A673 (cell line): ENCODE data around the gene SMOC1. TPM values are rescaled to one million over a fixed set of nuclear protein-coding genes. Genes with fewer than 3 reads are reported as not detected.

Experiments
- BruUV-seq: library from RNA; stranded (reverse); fragments of 400-500 nt; replicated peaks from 2 replicates; lab custom pipeline; 2021; lab: Mats Ljungman, UMichigan
- CTCF ChIA-PET: fragments of 300-600 bp; sonication (Branson Sonifier 250); formaldehyde crosslinking; loops from one replicate; lab custom pipeline; 2022; ENCODE audit warnings: antibody characterized with exemption; lab: Charles Lee
- POLR2A ChIA-PET: fragments of 300-600 bp; sonication (Branson Sonifier 250); formaldehyde crosslinking; loops from one replicate; lab custom pipeline; 2022; ENCODE audit warnings: antibody characterized with exemption; ENCODE audit not compliant: low non-redundant PET; lab: Charles Lee
- DNase-seq: peaks from one replicate; pipeline ENCODE4 v3.0.0-alpha.2; 2015; ENCODE audit warnings: low spot score
- H3K27ac ChIP-seq: fragments of 200-600 bp; sonication (generic); 2 replicates; pipeline ENCODE4 v1.5.1; 2016; ENCODE audit warnings: mixed run types, low read depth, mild to moderate bottlenecking, mixed read lengths, antibody characterized with exemption, low read length; ENCODE audit not compliant: poor library complexity, severe bottlenecking
- H3K27me3 ChIP-seq: fragments of 200-600 bp; sonication (generic); replicated peaks from 2 replicates; pipeline ENCODE4 v1.6.1; 2017; ENCODE audit warnings: mixed run types, low read depth, mild to moderate bottlenecking, mixed read lengths, antibody characterized with exemption, low read length; ENCODE audit not compliant: insufficient read depth, poor library complexity
- H3K36me3 ChIP-seq: fragments of 200-600 bp; sonication (generic); 2 replicates; pipeline ENCODE4 v1.6.1; 2016; ENCODE audit warnings: mixed run types, mild to moderate bottlenecking, mixed read lengths, antibody characterized with exemption, low read length; ENCODE audit not compliant: insufficient read depth, poor library complexity, severe bottlenecking
- H3K4me1 ChIP-seq: fragments of 200-600 bp; sonication (generic); 2 replicates; pipeline ENCODE4 v1.6.1; 2017; ENCODE audit warnings: mixed run types, mild to moderate bottlenecking, mixed read lengths, antibody characterized with exemption, low read length; ENCODE audit not compliant: insufficient read depth, poor library complexity, severe bottlenecking
- H3K4me3 ChIP-seq: fragments of 200-600 bp; sonication (generic); 2 replicates; pipeline ENCODE4 v1.5.1; 2016; ENCODE audit warnings: low read depth, mixed run types, mild to moderate bottlenecking, mixed read lengths, low read length; ENCODE audit not compliant: poor library complexity, severe bottlenecking
- H3K9me3 ChIP-seq: fragments of 200-600 bp; sonication (generic); 2 replicates; pipeline ENCODE4 v1.6.1; 2016; ENCODE audit warnings: mixed run types, low read depth, mild to moderate bottlenecking, mixed read lengths, antibody characterized with exemption, low read length; ENCODE audit not compliant: poor library complexity, severe bottlenecking
- CTCF ChIP-seq: fragments of 300-800, 200-600 bp; sonication (generic); conservative IDR thresholded peaks from 2 replicates; pipeline ENCODE4 v1.5.1; 2017; ENCODE audit warnings: low read depth, mild to moderate bottlenecking, antibody characterized with exemption, low read length, moderate library complexity, mixed read lengths
- EZH2 ChIP-seq: fragments of 200-600 bp; sonication (generic); IDR thresholded peaks from 2 replicates; pipeline ENCODE4 v1.6.1; 2017; ENCODE audit warnings: borderline replicate concordance, low read depth, mild to moderate bottlenecking, mixed read lengths, antibody characterized with exemption, low read length; ENCODE audit not compliant: poor library complexity, severe bottlenecking
- intact Hi-C: fragments of 100-400 bp; cut with micrococcal nuclease; formaldehyde crosslinking; loops from one replicate; pipeline ENCODE4 v1.10.0; 2022; ENCODE audit not compliant: unreplicated experiment
- total RNA-seq: library from RNA; stranded (reverse); gene quantifications from 2 replicates; pipeline ENCODE4 v1.2.3, GENCODE V29; 2021

Gene SMOC1
- total RNA-seq, 1 experiment from 2014 or later, result not detected

GRCh38 chr14:70009961-70010360 lies 130.7 kb downstream of the SMOC1 start:
- no TSS peak for BruUV-seq
- ChIA-PET CTCF (no interaction called here), POLR2A (no interaction called here)
- no peaks in the 10 kb centered on the region for H3K4me1 ChIP-seq
- no peak for DNase-seq
- H3K27me3 ChIP-seq, result peaks cover 3% of the 10 kb centered on the region
- H3K27ac ChIP-seq, result no peak overlapping the region
- intact Hi-C loops, result loop anchor here (5.0 kb wide), 1 partner anchor 193 kb away; no protein-coding TSS in a partner anchor
- H3K36me3 ChIP-seq, result no peaks in the 10 kb centered on the region
- no peaks in the 10 kb centered on the region for H3K9me3 ChIP-seq
- TF ChIP-seq CTCF, result no peak
- no peak for TF ChIP-seq EZH2
- no peak overlapping the region for H3K4me3 ChIP-seq

GRCh38 chr14:70011098-70011497 lies 131.9 kb downstream of the SMOC1 start:
- ChIA-PET POLR2A (no interaction called here), CTCF (interaction anchor here (0.6 kb wide), 1 partner anchor 179 kb away, joined by 5 read pairs; no protein-coding TSS in a partner anchor)
- Histone ChIP-seq H3K27ac (no peak overlapping the region), H3K4me1 (no peaks in the 10 kb centered on the region), H3K36me3 (no peaks in the 10 kb centered on the region), H3K4me3 (no peak overlapping the region), H3K27me3 (peaks cover 3% of the 10 kb centered on the region), H3K9me3 (no peaks in the 10 kb centered on the region)
- intact Hi-C loops, result loop anchor here (5.0 kb wide), 1 partner anchor 194 kb away; no protein-coding TSS in a partner anchor
- no TSS peak for BruUV-seq
- DNase-seq, result no peak
- TF ChIP-seq EZH2, result no peak
- no peak for TF ChIP-seq CTCF

DNA sequence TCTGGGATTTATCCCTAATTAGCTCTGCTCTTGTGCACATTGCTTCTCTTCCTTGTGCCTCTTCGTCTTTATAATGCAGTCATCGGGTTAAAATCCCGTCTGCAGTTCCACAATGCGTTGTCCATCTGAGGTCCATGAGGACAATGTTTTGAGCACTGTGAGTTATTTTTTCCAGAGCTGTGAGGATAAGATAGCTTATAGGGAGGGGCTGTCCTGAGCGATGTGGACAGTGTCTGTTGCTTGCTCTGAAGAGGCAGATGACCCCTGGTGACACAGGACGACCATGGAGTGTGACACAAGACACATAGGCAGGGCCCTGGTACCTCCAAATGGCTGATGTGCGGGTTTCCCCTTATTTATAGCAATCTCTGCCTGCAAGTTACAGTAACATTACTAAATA lies 132.5 kb downstream of the SMOC1 start:
- no peaks in the 10 kb centered on the region for H3K36me3 ChIP-seq
- H3K4me3 ChIP-seq, result no peak overlapping the region
- no peak for TF ChIP-seq CTCF
- no peak for TF ChIP-seq EZH2
- no peaks in the 10 kb centered on the region for H3K9me3 ChIP-seq
- POLR2A ChIA-PET, result interaction anchor here (0.6 kb wide), 1 partner anchor 1767 kb away, joined by 3 read pairs; no protein-coding TSS in a partner anchor
- no TSS peak for BruUV-seq
- intact Hi-C loops, result loop anchor here (5.0 kb wide), 1 partner anchor 194 kb away; no protein-coding TSS in a partner anchor
- no peak for DNase-seq
- no peaks in the 10 kb centered on the region for H3K4me1 ChIP-seq
- CTCF ChIA-PET, result interaction anchor here (0.6 kb wide), 1 partner anchor 180 kb away, joined by 5 read pairs; no protein-coding TSS in a partner anchor
- H3K27ac ChIP-seq, result no peak overlapping the region
- no peaks in the 10 kb centered on the region for H3K27me3 ChIP-seq
